HG03442 (cell line): ENCODE data around the gene CBY1.
"Not testable (repeated sequence)": the region's sequence is repeated elsewhere in the genome, so short reads cannot be mapped to it uniquely, and the experiment has no call there.

Source experiments
- ATAC-seq: cut with Tn5 transposase; IDR thresholded peaks from one replicate; pipeline ENCODE4 v1.9.1; 2021; ENCODE audit warnings: mild to moderate bottlenecking, moderate library complexity; ENCODE audit not compliant: unreplicated experiment

Gene CBY1

DNA sequence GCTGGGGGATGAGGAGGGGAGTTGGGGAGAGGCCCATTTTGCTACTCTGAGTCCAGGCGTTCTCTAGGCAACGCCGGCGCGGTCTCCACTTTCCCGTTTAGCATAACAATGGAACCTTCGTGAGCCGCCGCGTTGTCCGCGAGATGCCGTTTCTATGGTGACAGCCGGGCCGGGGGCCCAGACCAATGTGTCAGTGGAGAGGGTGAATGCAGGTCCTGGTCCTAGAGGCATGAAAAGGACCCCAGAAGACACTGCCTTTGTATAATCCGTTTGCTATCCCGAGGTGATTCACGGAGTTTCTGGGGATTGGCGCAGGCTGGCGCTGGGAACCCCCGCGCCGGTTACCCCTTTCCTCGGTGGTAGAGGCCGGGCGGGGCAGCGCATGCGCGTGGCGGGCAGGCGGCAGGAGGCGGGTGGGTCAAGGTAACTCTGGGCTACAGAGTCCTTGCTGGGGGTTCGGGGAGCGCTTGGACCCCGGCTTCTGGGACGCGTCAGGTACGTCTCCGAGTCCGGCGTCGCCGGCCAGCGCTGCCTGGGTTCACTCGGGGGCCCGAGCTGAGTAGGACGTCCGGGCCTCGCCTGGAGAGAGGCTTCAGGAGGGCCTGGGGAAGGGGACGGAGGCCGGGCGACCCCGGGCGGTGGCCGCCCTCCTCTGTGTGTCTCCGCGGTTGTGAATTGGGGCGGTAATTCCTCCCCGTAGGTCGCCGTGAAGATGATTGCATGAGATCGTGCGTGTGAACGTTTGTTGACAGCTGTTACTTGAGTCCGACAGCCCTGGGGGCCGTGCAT, at the start of gene CBY1, which contains the start of gene FAM227A:
TSS of gene CBY1 (plus strand) at position 383 of the 789 bp plus-strand sequence. CDS start 11,417 bp downstream, outside the sequence.
TSS of gene FAM227A (minus strand) at position 137 of the 789 bp plus-strand sequence. CDS start 6,224 bp downstream, outside the sequence.
- peak; percentile 72 for ATAC-seq

DNA sequence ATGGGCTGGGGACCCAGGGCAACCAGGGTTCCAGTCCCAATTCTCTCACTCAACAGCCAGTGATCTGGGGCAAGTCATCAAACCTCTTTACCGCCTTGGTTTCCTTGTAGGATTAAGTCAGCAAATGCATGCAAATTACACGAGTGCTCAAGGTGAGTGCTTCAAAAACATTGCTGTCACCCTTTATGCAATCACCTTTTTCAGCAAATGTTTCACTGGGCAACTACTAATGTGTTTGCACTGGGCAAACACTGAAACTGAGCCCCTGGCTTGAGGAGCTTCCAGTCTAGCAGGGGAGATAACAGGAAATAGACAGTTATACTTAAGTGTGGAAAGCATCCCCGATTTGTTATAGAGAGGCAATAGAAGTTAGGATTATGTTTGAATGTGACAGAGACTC, 48.8 kb upstream of the CBY1 start:
- ATAC-seq: no peak

DNA sequence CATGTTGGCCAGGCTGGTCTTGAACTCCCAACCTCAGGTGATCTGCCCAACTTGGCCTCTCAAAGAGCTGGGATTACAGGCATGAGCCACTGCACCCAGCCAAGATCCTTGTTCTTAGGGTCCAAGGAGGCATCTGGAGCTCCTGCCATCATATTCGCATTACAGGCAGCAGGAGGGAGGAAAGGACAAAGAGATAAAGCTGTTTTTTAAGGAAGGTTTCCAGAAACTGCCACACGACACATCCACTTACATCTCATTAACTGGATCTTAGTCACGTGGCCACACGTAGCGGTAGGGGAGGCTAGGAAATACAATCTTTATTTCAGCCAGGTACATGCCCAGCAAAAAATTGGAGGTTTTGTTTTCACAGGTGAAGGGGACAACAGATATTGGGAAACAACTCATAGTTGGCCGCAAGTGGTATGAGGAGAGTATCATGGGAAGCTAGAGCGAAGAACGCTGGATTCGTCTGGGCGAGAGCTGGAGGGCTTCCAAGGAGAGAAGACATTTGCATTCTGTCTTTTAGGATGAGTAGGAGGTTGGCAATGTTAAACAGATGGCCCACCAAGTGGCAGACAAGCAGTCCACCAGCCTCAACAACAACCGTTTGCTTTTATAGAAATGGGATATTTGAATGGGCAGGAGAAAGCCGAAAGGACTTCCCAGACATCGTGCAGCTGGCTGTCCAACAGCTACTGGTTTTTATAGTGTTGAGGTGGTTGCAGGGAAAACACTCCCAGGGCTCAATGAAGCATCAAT, 47.3 kb upstream of the CBY1 start:
- ATAC-seq: no peak

DNA sequence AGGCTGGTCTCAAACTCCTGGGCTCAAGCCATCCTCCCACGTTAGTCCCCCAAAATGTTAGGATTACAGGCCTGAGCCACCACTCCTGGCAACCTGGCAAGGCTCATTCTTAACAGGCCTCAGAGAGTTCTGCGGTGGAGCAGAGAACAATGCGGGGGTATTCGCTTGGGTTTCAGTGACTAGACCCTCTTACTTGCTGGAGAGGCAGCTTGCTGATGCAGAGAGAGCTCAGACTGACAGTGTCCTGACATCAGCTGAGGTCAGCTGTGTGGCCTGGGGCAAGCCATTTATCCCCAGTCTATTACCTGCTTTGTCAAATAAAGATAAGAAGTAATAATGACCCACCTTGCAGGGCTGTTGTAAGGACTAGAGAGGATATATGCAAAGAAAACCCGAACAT, 46.2 kb upstream of the CBY1 start:
- no peak for ATAC-seq

DNA sequence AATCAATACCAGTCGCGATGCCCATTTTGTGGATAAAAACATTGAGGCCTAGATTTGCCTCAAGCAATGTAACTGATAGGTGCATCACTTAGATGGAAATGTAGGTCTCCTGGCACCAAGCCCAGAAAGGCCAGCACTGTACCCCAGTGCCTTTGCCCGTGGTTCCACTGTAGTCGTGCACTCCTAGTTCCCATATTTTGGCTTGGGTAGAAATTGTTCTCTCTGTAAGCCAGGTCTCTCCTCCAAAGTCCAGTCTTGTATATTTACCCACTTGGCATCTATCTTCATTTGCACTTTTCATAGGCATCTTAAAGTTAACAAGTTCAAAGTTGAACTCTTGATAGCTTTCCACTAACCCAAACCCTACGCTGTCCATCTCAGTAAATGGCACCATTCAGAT, 44.9 kb upstream of the CBY1 start:
- no peak for ATAC-seq

DNA sequence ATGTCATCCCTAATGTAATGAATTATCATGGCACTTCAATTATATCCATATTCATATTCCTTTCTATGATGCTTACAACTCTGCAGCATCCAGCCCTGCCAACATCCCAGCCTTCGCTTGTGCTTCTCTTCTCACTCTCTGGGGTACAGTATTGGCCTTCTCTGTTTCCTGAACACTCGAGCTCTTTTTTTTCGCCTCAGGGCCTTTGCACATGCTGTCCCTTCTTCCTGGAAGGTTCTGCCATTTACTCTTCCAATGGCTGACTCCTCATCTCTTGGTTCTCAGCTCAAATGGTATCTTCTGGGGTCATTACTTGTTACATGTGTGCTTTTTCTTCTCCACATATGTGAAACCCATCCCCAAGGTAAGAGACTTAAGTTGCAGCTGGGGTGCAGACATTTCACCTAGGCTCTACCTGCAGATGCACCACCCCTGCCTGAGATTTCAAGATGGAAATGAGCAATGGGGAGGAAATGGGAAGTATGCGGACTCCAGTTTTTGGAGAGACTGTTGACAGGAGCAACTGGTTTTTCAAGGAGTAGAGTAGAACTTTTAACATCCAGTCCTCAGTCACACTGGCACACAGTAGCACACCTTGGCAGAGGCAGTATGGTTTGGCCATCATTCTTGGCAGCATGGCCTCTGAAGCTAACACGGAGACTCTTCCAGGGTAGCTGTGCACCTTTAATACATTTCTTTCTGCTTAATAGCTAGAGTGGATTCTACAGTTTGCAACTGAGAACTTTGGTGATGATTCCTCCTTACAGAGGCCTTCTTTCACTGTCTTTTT, 44.0 kb upstream of the CBY1 start:
- no peak for ATAC-seq

DNA sequence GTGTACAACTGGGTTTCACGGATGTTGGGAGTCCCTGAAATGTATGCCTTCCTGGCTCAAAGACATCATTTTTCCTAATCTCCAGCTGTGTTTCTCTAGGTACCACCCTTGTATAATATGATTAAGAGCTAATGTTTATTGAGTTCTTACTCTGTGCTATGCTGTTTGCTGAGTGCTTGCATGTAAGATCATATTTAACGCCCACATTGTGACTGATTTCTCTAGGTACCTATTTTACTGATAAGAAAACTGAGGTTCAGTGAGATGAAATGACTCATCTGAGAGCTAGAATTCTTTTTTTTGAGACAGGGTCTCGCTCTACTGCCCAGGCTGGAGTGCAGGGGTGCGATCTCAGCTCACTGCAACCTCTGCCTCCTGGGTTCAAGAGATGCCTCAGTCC, 42.9 kb upstream of the CBY1 start:
- no peak for ATAC-seq

DNA sequence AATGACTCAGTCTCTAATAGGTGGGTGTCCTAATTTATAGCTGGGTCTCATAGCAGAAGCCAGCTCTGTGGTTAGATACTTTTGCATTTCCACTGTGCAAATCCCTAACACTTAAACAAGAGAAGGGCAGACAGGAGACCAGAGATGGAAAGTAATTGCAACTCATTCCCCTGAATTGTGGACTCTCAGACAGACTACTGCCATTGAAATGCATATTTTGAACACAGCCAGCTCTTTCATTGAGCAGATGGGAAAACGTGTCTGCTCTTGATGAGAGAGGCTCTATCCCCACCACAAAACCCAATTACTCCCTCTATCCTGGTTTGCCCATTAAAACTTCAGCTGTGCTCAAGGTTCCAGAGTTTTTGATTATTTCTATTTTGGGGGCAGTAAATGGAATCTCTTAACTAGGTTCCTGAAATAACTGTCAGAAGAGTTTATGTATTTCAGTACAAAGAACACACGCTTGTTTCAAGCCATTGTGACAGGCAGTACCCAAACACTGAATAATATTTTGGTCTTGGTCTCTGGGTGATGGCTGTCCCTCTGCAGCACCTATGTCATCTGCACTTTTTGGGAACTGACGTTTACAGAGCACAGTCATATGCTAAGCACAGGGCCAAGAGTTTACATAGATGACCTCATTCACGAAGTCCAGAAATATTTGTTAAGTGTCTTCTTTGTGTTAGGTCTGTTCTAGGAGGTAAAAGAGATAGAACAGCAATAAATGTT, 41.9 kb upstream of the CBY1 start:
- ATAC-seq: no peak

DNA sequence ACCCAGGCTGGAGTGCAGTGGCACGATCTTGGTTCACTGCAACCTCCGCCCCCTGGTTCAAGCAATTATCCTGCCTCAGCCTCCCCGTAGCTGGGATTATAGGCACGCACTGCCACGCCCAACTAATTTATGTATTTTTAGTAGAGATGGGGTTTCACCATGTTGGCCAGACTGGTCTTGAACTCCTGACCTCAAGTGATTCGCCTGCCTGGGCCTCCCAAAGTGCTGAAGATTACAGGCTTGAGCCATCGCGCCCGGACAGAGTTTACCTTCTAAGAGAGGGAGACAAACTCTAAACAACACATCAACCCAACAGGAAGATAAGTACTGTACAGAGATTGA, 41.4 kb upstream of the CBY1 start:
- ATAC-seq: not testable (repeated sequence)

DNA sequence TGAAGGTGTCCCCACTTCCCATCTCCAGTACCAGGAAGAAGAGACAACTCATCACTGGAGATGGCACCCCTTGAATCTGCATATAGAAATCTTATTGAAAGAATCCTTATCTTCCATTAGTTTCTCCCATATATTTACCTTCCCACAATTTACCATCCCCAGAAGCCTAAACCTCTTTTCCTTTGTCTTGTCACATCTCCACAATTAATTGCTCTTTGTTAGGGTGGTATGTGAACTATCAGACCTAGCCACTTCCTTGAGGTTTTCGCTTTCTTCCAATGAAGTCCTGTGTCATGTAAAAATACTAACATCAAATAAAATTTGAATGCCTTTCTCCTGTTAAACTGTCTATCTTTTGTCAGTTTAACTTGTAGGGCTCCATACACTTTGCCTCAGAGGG, 38.2 kb upstream of the CBY1 start:
- no peak for ATAC-seq

DNA sequence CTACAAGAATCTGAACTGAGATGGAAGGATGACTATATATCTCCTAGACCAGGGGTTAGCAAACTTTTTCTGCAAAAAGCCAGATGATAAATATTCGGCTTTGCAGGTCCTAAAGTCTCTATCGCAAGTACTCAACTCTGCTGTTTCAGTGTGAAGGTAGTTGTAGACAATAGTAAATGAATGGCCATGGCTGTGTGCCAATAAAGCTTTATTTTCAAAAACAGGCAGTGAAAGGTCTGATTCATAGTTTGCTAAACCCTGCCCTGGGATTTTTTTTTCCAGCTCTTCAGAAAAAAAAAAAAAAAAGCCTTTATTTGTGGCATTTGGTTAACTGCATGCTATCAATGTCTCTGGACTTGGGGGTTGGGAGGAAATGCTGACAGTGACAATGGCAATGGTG, 37.8 kb upstream of the CBY1 start:
- ATAC-seq: no peak

DNA sequence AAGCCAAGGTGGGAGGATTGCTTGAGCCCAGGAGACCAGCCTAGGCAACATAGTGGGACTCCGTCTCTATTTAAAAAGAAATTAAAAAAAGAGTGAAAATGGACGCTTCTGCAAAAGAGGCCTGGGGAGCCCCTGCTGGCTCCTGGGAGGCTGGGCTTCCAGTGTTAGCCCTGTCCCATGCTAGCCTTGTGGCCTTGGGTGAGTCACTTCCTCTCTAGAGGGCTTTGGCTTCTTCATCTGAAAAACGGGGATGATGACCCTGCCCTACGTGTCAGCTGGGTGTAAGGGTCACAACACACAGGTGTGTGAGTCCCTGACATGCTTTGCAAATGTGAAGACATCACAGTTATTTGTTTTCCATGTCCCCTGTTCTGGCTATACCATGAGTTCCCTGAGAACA, 33.1 kb upstream of the CBY1 start:
- no peak for ATAC-seq

DNA sequence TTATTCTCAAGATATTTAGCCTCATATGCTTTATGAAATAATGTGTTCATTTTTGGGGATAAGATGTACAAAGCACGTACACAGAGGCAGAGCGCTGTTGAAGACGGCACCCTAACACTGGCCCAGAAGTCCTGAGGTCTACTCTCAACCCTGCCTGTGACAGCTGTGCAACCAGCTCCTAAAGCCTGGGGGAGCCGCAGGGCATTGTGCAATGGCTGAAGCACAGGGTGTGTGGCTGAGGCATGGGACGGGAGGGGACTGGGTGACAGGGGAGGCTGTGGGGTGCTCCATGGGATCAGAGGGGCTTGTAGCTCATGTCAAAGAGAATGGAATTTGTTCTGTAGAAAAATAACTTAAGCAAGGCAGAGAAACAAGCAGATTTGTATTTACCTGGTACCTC, 28.0 kb upstream of the CBY1 start:
- no peak for ATAC-seq

DNA sequence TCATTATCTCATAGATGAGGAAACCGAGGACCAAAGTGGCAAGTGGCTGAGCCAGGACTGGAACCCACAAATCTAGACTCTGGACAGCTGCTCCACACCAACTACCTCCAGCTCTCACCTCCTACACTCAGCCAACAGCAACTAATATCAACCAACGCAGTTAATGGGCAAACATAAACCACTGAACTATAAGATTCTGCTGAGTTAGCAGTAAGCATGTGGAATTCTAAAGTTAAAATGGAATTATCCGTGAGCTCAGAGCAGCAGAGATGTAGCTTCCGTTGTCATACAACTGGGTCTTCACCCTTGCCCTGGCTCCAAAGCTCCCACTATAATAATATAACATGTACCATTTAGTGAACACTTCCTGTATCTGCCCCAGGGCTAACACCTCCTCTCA, 27.3 kb upstream of the CBY1 start:
- no peak for ATAC-seq

DNA sequence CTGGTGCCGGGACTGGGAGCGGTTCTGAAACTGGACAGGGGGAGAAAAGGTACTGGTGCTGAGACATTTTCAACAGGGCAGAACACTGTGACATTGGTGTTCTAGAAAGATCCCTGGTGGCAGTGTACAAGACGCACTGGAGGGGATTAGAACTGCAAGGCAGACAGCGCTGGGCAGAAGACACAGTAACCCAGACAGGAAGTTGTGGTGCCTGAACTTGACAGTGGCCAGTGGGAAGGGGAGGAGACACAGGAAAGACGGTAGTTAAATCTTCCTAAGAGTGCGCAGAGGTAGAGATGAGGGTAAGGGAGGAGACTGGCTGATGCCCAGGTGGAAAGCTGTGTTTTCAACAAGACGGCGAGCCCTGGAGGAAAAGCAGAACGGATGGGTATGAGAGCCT, 24.7 kb upstream of the CBY1 start:
- ATAC-seq: no peak

DNA sequence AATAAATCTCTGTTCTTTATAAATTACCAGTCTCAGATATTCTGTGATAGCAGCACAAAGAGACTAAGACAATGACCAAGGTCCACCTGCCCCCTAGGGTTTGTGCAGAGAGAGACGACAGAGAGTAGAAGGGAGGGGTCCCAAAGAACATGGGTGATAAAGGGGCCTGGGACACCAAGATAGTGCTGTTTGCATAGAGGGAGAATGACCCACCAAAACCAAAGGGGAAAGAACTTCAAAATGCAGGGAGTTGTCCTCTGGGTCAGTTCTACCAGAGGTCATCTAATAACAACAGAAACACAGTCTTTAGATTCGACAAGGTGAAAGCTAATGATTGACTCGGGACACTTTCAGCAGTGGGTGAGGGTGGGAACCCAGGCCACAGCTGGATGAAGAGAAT, 23.9 kb upstream of the CBY1 start:
- no peak for ATAC-seq

DNA sequence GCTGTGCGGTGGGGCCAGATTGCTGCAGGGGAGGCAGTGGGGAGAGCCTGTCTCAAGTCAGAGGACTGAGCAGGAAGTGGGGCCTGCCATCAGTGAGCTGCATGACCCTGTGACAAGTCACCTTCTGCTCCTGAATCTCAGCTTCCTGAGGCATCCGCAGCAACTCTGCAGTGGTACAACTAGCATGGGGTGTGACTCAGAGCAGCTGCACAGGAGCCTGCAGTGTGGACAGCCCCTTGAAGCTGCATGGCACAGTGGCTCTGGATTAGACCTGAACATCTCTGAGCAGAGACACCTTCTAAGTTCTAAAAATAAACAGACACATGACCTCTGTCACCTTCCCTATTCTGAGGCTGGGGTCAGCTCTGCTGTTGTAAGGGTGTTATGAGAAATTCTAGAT, 18.2 kb upstream of the CBY1 start:
- no peak for ATAC-seq

DNA sequence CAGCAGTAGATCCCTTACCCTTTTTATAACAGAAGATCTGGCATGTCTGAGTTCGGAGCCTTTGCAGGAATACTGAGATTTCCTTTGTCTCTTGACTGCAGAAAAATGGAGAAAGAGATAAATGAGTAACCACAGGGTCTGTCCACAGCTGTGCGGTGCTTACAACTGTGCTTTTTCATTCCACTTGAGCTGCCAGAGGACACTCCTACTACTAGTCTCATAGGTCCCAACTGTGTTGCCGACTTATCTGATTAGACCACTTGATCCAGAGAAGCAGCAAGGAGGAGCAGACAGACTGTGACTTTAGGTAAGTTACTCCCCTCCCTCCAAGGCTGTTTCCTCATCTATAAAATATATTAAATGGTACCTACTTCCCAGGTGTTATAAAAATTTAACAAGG, 17.7 kb upstream of the CBY1 start:
- no peak for ATAC-seq

DNA sequence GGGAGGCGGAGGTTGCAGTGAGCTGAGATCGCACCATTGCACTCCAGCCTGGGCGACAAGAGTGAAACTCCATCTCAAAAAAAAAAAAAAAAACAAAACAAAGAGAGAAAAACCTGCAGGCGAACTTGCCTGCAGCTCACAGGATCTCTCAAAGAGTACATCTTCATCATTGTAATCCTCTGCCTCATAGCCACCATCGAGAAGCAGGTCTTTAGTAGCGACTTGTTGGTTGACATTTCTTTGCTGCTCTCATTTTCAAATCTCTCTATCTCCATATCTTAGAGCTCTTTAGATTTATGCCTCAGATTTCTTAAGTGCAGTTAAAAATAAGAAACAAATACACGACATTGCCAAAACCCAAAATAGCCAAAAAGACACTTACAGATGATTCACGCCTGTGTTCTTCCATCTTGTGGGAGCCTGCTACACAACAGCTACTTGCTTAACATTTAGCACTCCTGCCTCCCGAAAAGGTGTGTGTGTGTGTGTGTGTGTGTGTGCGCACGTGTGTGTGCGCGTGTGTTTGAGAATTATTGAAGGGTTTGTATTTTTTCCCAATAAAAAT, 14.9 kb upstream of the CBY1 start:
- no peak for ATAC-seq

DNA sequence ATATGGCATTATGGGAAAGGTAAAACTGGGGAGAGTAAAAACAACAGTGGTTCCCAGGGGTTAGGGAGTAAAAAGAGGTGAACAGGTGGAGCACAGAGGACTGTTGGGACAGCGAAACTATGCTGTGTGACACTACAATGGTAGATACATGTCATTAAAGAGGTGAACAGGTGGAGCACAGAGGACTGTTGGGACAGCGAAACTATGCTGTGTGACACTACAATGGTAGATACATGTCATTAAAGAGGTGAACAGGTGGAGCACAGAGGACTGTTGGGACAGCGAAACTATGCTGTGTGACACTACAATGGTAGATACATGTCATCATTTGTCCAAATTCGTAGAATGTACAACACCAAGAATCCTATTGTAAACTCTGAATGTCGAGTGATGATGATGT, 12.2 kb upstream of the CBY1 start:
- ATAC-seq: not testable (repeated sequence)

DNA sequence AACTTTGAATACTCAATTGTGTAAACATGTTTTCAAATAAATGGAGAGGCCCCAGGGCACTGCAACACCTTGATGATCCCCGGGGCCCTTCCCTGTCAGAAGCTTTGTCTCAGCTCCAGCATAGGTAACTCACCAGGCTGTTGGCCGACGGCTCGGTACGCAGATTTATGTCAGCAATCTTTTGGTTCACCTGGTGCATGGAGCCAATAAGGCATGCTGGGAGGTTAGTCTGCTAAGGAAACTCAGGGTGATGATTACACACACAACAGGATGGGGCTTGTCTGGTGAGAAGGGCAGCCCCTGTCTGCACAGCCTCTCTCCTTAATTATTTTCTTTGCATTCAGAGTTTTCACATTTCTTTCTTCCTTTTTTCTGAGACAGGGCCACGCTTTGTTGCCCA, 11.0 kb upstream of the CBY1 start:
- no peak for ATAC-seq
